ENCODE data around the gene TAPBPL. TPM values are rescaled to one million over a fixed set of nuclear protein-coding genes. Genes with fewer than 3 reads are reported as not detected.

Gene TAPBPL
- total and polyA plus RNA-seq, 2 of the 13 experiments (the other 11 are each of a cell fraction or from before 2014, with no cell fraction given), result 10.0 to 14.5 TPM

- TF ChIP-seq THRA (CRISPR knock-in tag; IDR thresholded peaks at IDR 0.05; ENCODE audit: borderline replicate concordance) (0 out of 2 replicates have a peak, but pooled peaks have one; percentile 37), KAT8 (CRISPR knock-in tag; IDR thresholded peaks at IDR 0.05) (0 out of 2 replicates have a peak, but pooled peaks have one; percentile 50), GATAD1 (CRISPR knock-in tag; IDR thresholded peaks at IDR 0.05) (peak; percentile 59), SYNCRIP (IDR thresholded peaks at IDR 0.05; ENCODE audit: insufficient read depth, low read depth, low read length) (no peak), TBX2 (CRISPR knock-in tag; IDR thresholded peaks at IDR 0.05; ENCODE audit: borderline replicate concordance) (peak; percentile 49; the same call in 1 of the 2 replicates), ZNF205 (CRISPR knock-in tag; IDR thresholded peaks at IDR 0.05) (no peak), PITX1 (CRISPR knock-in tag; IDR thresholded peaks at IDR 0.05) (peak; percentile 77; the same call in 1 of the 2 replicates), ZNF691 (CRISPR knock-in tag; IDR thresholded peaks at IDR 0.05; ENCODE audit: borderline replicate concordance, low read depth) (peak; percentile 54; the same call in 1 of the 2 replicates), ZSCAN12 (CRISPR knock-in tag; IDR thresholded peaks at IDR 0.05) (no peak), ZNF124 (CRISPR knock-in tag; IDR thresholded peaks at IDR 0.05) (no peak), MTA1 (CRISPR knock-in tag; IDR thresholded peaks at IDR 0.05; ENCODE audit: borderline replicate concordance) (no peak), SALL2 (CRISPR knock-in tag; IDR thresholded peaks at IDR 0.05) (no peak; the same call in 1 of the 2 replicates), ZNF382 (CRISPR knock-in tag; IDR thresholded peaks at IDR 0.05; ENCODE audit: borderline replicate concordance) (no peak), ZNF780A (CRISPR knock-in tag; IDR thresholded peaks at IDR 0.05) (no peak), LRRFIP1 (CRISPR knock-in tag; conservative IDR thresholded peaks at IDR 0.05) (no peak), ATF5 (CRISPR knock-in tag; IDR thresholded peaks at IDR 0.05; ENCODE audit: low read depth) (no peak)
Measured at GRCh38 chr12:6423267-6424007, 28.4 kb upstream of the TAPBPL start (continued).

Data from HepG2 (cell line).